Calu3 (cell line): Measurements from ENCODE around the gene ACSS2. TPM values are rescaled to one million over a fixed set of nuclear protein-coding genes. Genes with fewer than 3 reads are reported as not detected.

Experiments
- BruUV-seq: library from RNA; stranded (reverse); fragments of 400-500 nt; replicated peaks from 2 replicates; lab custom pipeline; 2021; lab: Mats Ljungman, UMichigan
- CTCF ChIA-PET: fragments of 300-600 bp; sonication (Branson Sonifier 250); formaldehyde crosslinking; loops from one replicate; lab custom pipeline; 2022; ENCODE audit warnings: antibody characterized with exemption; lab: Charles Lee
- DNase-seq: peaks from one replicate; pipeline ENCODE4 v3.0.0; 2022
- H3K27ac Mint-ChIP-seq: one replicate; pipeline ENCODE4 v1.8.0; 2022; ENCODE audit warnings: mixed read lengths; ENCODE audit not compliant: unreplicated experiment
- H3K27me3 Mint-ChIP-seq: one replicate; pipeline ENCODE4 v1.8.0; 2022; ENCODE audit warnings: mixed read lengths; ENCODE audit not compliant: unreplicated experiment
- H3K36me3 Mint-ChIP-seq: one replicate; pipeline ENCODE4 v1.8.0; 2022; ENCODE audit warnings: mild to moderate bottlenecking, moderate library complexity, mixed read lengths; ENCODE audit not compliant: insufficient read depth, unreplicated experiment
- H3K4me1 Mint-ChIP-seq: one replicate; pipeline ENCODE4 v1.8.0; 2022; ENCODE audit warnings: mild to moderate bottlenecking, low read depth, mixed read lengths; ENCODE audit not compliant: unreplicated experiment
- H3K4me3 Mint-ChIP-seq: one replicate; pipeline ENCODE4 v1.8.0; 2022; ENCODE audit warnings: mild to moderate bottlenecking, low read depth, moderate library complexity, mixed read lengths; ENCODE audit not compliant: unreplicated experiment
- H3K9me3 Mint-ChIP-seq: one replicate; pipeline ENCODE4 v1.8.0; 2022; ENCODE audit warnings: low read depth, mixed read lengths; ENCODE audit not compliant: unreplicated experiment
- intact Hi-C: fragments of 100-400 bp; cut with micrococcal nuclease; formaldehyde crosslinking; loops from one replicate; pipeline ENCODE4 v1.10.0; 2022; ENCODE audit not compliant: unreplicated experiment
- total RNA-seq: library from RNA; stranded (reverse); gene quantifications from 2 replicates; pipeline ENCODE4 v1.2.3, GENCODE V29; 2022
- TF ChIP-seq, protein P1 (sequence below): fragments of 200-600 bp; IDR thresholded peaks from one replicate; pipeline ENCODE4 v1.8.0; 2022; ENCODE audit warnings: antibody characterized with exemption; ENCODE audit not compliant: unreplicated experiment

ACSS2 gene
- total RNA-seq, 1 experiment from 2014 or later: 34.9 TPM

DNA sequence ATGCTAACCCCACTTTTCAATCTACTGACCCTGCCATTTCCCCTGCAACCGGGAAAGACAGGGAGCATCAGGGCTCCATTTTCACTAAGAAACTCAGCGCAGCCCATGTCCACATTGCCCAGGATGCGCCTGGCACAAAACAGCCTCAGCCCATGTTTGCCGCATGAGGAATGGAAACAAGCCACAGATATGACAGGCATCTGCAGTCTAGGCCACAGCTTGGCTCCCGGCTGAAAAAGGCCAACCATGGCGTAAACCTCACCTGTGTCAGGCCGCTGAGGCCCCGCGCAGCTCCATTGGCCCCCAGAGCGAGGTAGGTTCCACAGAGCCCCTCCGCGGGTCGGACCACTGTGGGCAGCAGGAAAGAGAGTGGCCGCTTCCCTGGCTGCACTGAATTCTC lies 25.4 kb upstream of the ACSS2 start:
- Mint-ChIP-seq H3K27ac (no peak overlapping the region), H3K4me1 (no peaks in the 10 kb centered on the region), H3K4me3 (no peak overlapping the region), H3K36me3 (no peaks in the 10 kb centered on the region), H3K9me3 (no peaks in the 10 kb centered on the region), H3K27me3 (peaks cover 18% of the 10 kb centered on the region)
- TF ChIP-seq, protein P1, sequence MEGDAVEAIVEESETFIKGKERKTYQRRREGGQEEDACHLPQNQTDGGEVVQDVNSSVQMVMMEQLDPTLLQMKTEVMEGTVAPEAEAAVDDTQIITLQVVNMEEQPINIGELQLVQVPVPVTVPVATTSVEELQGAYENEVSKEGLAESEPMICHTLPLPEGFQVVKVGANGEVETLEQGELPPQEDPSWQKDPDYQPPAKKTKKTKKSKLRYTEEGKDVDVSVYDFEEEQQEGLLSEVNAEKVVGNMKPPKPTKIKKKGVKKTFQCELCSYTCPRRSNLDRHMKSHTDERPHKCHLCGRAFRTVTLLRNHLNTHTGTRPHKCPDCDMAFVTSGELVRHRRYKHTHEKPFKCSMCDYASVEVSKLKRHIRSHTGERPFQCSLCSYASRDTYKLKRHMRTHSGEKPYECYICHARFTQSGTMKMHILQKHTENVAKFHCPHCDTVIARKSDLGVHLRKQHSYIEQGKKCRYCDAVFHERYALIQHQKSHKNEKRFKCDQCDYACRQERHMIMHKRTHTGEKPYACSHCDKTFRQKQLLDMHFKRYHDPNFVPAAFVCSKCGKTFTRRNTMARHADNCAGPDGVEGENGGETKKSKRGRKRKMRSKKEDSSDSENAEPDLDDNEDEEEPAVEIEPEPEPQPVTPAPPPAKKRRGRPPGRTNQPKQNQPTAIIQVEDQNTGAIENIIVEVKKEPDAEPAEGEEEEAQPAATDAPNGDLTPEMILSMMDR: no peak
- CTCF ChIA-PET: interaction anchor here (0.6 to 1.8 kb wide), 2 partner anchors 11 to 12 kb away, joined by 3 to 6 read pairs; no protein-coding TSS in a partner anchor
- BruUV-seq: no TSS peak
- intact Hi-C loops: no loop called here
- DNase-seq: no peak

DNA sequence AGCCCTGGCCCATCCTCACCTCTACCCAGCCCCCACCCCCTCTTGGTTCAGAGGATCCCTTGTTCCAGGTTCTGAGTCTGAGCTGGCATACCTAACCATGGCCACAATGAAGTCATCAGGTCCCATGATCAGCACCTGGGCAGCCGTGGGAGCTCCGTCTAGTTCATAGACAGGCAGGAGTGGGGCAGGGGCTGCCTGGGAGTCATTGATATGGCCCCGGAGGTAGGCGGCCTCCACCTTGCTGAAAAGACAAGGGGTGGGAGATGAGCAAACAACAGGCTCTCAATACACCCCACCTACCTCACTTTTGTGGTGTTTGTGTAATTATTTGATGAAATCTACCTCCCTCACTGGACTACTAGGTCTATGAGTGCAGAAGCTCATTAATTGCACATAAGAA lies 24.1 kb upstream of the ACSS2 start:
- DNase-seq: no peak

DNA sequence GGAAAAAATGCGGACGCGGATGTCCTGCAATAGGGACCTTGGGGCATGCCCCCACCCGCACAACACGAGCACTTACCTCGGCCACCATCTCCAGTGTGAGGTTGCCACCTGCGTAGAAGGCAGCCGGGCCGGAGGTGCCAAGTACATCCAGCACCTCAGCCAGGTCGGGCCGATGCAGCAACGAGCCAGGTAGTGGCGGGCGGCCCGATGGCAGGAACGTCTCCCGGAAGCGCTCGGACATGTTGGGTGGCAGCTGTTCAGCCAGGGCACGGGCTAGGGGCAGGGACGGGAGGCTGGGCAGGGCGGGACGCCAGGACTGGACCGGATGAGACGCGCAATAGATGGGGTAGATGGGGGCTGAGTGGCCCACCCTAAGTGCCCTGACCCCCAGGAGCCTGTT lies 17.0 kb upstream of the ACSS2 start:
- H3K27ac Mint-ChIP-seq: no peak overlapping the region

More for the DNA sequence above, 24.1 kb upstream of the ACSS2 start:
- TF ChIP-seq, protein P1: no peak
- Mint-ChIP-seq H3K9me3 (no peaks in the 10 kb centered on the region), H3K27me3 (peaks cover 5% of the 10 kb centered on the region), H3K27ac (no peak overlapping the region), H3K4me3 (no peak overlapping the region), H3K4me1 (no peaks in the 10 kb centered on the region), H3K36me3 (no peaks in the 10 kb centered on the region)
- CTCF ChIA-PET: interaction anchor here (0.6 to 1.6 kb wide), 3 partner anchors 9 to 1054 kb away, joined by 3 to 4 read pairs (median 3); no protein-coding TSS in a partner anchor
- intact Hi-C loops: no loop called here
- no TSS peak for BruUV-seq

DNA sequence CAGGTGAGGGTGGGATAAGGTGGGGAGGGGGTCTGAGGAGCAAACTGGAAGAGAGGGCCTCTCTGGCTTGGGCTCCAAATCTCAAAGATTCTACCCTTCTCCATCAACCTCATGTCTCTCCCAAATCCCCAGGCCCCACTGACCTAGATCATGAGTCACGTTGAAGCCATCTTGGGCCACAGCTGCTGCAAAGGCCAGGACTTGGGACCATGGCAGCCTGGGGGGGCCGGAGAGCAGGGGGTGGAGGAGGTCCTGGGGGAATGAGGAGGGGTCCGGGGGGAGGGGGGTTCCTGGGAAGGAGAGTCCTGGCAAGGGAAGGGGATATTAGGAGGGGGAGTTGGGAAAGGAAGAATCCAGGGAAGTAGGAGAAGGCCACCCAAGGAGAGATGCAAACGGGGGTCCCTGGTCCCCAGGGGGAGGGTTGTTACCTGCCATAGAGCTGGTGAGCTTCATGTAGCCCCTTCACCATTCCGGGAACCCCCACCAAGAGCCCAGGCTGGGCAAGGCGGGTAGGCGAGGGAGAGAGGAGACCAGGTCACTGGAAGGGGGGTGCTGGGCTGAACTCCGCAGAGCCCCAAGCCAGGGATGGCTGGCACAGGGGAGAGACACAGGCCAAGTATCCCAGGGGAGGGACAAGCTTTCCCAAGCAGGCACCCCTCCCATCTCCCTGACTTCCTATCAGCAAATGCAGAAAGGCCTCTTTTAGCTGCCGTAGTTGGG lies 16.4 kb upstream of the ACSS2 start:
- Mint-ChIP-seq H3K4me1 (peaks cover 11% of the 10 kb centered on the region), H3K9me3 (no peaks in the 10 kb centered on the region), H3K27me3 (no peaks in the 10 kb centered on the region), H3K36me3 (peaks cover 7% of the 10 kb centered on the region), H3K27ac (no peak overlapping the region), H3K4me3 (no peak overlapping the region)
- CTCF ChIA-PET: no interaction called here
- no TSS peak for BruUV-seq
- TF ChIP-seq, protein P1: no peak
- intact Hi-C loops: no loop called here
- no peak for DNase-seq

More for the DNA sequence above, 17.0 kb upstream of the ACSS2 start:
- Mint-ChIP-seq H3K4me1 (peaks cover 11% of the 10 kb centered on the region), H3K9me3 (no peaks in the 10 kb centered on the region), H3K4me3 (no peak overlapping the region), H3K36me3 (peaks cover 7% of the 10 kb centered on the region), H3K27me3 (no peaks in the 10 kb centered on the region)
- CTCF ChIA-PET: no interaction called here
- TF ChIP-seq, protein P1: no peak
- intact Hi-C loops: no loop called here
- DNase-seq: no peak
- BruUV-seq: no TSS peak
